G401 (cell line): ENCODE measurements around the gene TMEM98. TPM values are rescaled to one million over a fixed set of nuclear protein-coding genes. Genes with fewer than 3 reads are reported as not detected.
"Not testable (repeated sequence)": the region's sequence is repeated elsewhere in the genome, so short reads cannot be mapped to it uniquely, and the experiment has no call there.

Experiments
- DNase-seq: peaks from one replicate; pipeline ENCODE4 v3.0.0-alpha.2; 2015; ENCODE audit warnings: low spot score
- in situ Hi-C: cut with HindIII; loops from 2 replicates; pipeline ENCODE4 v1.10.0; 2016; ENCODE audit warnings: low sequenced_read_pairs, mixed read lengths
- total RNA-seq: library from RNA; depleted of rRNA; stranded (reverse); fragments of >200 nt; shearing (Covaris generic); gene quantifications from 2 replicates; pipeline ENCODE4 v1.2.3, GENCODE V29; 2014

The TMEM98 gene
- total RNA-seq, 1 experiment from 2014 or later, result 0.07 TPM

DNA sequence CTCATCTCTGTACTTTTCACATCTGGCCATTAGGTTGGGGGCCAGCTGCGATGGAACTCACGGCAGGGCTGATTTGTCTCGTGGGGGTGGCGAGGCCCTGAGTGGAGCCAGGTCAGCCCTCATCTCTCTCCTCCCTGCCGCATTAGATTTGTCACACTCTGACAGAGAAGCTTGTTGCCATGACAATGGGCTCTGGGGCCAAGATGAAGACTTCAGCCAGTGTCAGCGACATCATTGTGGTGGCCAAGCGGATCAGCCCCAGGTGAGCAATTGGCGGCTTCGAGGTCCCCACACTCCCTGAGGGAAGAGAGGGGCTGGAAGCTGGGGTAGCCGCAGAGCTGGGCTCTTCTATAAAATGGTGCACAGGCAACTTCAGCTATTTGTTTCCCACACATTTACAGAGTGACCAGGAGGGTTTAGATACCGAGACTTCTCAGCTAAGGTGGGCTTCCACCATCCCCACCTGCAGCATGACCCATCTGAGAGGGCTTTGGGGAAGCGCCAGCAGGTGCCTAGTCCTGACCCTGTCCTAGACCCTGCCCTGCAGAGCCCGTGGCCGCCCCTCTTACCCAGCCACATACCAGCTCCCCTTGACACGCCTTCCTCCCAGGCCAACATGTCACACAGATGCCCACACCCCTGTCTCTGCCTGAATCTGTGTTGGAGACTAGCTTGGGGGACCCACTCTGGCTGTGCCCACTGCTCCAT lies 8.4 kb downstream of the TMEM98 start:
- in situ Hi-C loops, result no loop called here
- peak; percentile 89 for DNase-seq

GRCh38 chr17:32936894-32937500 lies 9.0 kb downstream of the TMEM98 start:
- in situ Hi-C loops, result no loop called here
- DNase-seq, result peak; percentile 83

- in situ Hi-C loops, result no loop called here
These were observed 12.9 kb downstream of the TMEM98 start for GRCh38 chr17:32940706-32941390.

DNA sequence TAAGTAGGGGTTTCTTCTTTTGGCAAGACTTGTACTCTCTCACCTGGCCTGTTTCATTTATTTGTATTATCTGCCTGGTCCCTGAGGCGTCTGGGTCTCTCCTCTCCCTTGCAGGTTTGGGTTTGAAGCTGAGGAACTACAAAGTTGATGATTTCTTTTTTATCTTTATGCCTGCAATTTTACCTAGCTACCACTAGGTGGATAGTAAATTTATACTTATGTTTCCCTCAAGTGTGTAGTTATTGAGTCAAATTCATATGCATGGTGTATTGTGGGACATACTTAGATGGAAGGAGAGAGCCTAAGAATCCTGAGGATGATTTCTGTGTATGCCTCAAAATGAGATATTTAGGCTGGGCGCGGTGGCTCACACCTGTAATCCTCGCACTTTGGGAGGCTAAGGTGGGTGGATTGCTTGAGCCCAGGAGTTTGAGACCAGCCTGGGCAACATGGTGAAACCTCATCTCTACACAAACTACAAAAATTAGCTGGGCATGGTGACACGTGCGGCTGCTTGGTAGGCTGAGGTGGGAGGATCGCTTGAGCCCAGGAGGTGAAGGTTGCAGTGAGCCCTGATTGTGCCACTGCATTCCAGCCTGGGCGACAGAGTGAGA lies 13.6 kb downstream of the TMEM98 start:
- in situ Hi-C loops, result no loop called here
- no peak for DNase-seq

More at GRCh38 chr17:32940706-32941390, 12.9 kb downstream of the TMEM98 start:
- no peak for DNase-seq

DNA sequence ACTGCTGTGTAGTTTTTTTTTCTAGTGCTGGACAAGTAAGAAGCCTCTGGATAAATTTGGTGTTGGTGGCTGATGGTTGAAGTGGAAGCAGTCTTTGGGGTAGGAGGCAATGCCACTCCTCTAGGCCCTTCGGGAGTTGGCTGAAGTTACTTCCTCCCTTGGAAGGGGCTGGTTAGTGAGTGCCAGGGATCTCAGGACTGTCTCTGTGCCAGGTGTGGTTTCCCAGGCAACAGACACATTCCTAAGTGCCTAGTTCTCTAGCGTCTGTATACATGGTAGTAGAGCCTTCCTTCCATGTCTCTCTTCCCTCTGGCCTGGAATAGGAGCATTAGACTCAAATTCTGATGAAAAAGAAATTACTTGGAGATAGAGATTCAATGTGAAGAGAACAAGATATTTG lies 15.3 kb downstream of the TMEM98 start:
- in situ Hi-C loops, result no loop called here
- DNase-seq, result peak; percentile 31

GRCh38 chr17:32943647-32944191 lies 15.8 kb downstream of the TMEM98 start:
- DNase-seq, result no peak
- in situ Hi-C loops, result no loop called here

GRCh38 chr17:32944248-32945020 lies 16.5 kb downstream of the TMEM98 start:
- no peak for DNase-seq
- in situ Hi-C loops, result no loop called here

DNA sequence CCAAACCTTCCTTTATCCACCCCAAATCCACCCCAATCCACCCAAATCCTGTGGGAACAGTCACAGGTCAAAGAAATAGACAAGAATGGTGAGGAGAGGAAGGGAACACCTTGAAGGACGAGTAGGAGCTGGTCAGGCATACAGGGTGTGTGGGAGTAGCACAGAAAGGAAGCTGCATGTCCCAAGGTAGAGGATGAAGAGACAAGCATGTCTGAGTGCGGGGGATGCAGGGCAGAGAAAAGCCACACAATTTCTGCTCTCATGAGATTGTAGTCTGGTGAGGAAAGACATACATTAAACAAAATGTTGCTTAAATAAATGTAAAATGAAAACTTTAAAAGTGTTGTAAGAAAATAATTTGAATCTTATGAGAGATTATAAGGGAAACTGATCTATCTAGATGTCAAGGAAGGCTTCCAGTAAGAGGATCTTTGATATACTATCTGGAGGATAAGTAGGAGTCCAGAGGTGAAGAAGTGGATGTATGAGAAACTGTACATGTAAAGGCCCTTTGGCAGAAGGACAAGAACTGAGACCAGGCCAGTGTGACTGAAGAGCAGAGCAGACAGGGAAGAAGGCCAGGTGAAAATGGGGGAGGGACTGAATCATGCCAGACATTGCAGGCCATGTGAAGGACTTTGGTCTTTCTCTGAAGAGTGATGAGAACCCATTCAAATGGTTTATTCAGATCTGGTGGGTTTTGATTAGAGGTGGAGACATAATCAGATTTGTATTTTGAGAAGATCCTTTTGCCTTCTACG lies 18.6 kb downstream of the TMEM98 start:
- in situ Hi-C loops, result no loop called here
- no peak for DNase-seq

- no peak for DNase-seq
- in situ Hi-C loops, result no loop called here
These were observed 19.8 kb downstream of the TMEM98 start for GRCh38 chr17:32947736-32948135.

DNA sequence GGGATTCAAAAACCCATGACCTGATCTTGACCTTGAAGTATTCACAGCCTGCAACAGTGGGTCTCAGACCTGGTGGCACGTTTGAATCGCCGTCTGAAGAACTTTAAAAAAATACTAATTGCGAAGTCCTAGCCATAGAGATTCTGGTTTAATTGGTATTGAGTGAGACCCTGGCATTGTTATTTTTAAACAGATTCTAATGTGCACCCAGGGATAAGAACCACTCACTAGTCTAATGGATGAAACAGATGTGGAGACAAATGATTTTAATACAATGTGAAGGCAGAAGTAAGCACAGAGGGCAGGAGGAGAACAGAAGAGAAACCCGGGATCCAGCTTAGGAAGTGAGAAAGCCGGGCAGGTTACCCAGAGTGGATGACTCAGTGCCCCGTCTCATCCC lies 21.2 kb downstream of the TMEM98 start:
- DNase-seq, result no peak
- in situ Hi-C loops, result no loop called here

DNA sequence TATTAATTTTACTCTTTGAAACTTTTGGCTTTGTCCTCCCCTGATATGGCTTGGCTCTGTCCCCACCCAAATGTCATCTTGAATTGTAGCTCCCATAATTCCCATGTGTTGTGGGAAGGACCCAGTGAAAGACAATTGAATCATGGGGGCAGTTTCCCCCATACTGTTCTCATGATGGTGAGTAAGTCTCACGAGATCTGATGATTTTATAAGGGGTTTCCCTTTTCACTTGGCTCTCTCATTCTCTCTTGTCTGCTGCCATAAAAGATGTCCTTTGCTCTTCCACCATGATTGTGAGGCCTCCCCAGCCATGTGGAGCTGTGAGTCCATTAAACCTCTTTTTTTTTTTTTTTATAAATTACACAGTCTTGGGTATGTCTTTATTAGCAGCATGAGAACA lies 24.5 kb downstream of the TMEM98 start:
- DNase-seq, in situ Hi-C loops: not testable (repeated sequence)

DNA sequence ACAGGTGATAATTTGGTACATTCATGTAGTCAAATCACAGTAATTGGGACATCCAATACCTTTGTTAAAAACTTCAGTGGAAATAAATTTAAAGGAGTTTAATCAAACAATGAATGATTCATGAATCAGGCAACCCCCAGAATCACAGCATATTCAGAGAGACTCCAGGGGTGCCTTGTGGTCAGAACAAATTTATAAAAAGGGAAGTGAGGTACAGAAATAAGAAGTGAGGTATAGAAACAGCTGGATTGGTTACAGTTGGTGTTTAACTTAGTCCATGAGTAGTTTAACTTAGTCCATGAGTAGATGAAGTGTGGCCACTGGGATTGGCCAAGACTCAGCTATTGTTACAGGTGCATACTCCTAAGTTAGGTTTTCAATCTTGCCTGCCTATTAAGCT lies 25.1 kb downstream of the TMEM98 start:
- DNase-seq, result no peak
- in situ Hi-C loops, result no loop called here

- no peak for DNase-seq
- in situ Hi-C loops, result no loop called here
These were observed 25.9 kb downstream of the TMEM98 start for GRCh38 chr17:32953857-32954256.

- in situ Hi-C loops, result no loop called here
- DNase-seq, result no peak
These were observed 26.5 kb downstream of the TMEM98 start for GRCh38 chr17:32954477-32954876.

DNA sequence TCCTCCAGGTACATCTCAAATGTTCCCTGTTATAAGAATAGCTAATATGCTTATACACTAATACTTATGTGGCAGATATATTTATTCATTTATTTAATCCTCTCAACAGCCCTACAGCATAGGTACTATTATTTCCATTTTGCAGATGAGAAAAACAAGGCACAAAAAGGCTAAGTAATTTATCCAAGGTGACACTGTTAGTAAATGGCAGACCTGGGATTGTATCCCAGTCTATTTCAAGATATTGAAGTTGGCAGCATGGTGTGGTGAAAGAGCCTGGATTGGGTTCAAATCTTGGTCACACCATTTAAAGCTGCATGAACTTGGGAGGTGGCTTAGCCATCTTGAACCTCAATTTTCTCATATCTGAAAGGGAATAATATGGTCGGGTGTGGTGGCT lies 27.2 kb downstream of the TMEM98 start:
- in situ Hi-C loops, result no loop called here
- DNase-seq, result no peak

GRCh38 chr17:32956240-32956970 lies 28.5 kb downstream of the TMEM98 start:
- in situ Hi-C loops, result no loop called here

GRCh38 chr17:32958418-32958817 lies 30.5 kb downstream of the TMEM98 start:
- in situ Hi-C loops, result no loop called here
- DNase-seq, result no peak

More at GRCh38 chr17:32956240-32956970, 28.5 kb downstream of the TMEM98 start:
- DNase-seq, result no peak

- in situ Hi-C loops, result no loop called here
These were observed 32.9 kb downstream of the TMEM98 start for GRCh38 chr17:32960815-32961214.

More at GRCh38 chr17:32960815-32961214, 32.9 kb downstream of the TMEM98 start:
- no peak for DNase-seq
